ENCODE measurements around the gene NAT14. TPM values are rescaled to one million over a fixed set of nuclear protein-coding genes. Genes with fewer than 3 reads are reported as not detected.

NAT14 gene
- total RNA-seq, 1 donor: 18.1 TPM

GRCh38 chr19:55504981-55505380 lies 20.0 kb downstream of the NAT14 start:
- no peak for DNase-seq (ENCODE audit: low read depth)
- H3K4me3 ChIP-seq (ENCODE audit: low read depth, low read length): no peak overlapping the region
- TF ChIP-seq, protein P1, sequence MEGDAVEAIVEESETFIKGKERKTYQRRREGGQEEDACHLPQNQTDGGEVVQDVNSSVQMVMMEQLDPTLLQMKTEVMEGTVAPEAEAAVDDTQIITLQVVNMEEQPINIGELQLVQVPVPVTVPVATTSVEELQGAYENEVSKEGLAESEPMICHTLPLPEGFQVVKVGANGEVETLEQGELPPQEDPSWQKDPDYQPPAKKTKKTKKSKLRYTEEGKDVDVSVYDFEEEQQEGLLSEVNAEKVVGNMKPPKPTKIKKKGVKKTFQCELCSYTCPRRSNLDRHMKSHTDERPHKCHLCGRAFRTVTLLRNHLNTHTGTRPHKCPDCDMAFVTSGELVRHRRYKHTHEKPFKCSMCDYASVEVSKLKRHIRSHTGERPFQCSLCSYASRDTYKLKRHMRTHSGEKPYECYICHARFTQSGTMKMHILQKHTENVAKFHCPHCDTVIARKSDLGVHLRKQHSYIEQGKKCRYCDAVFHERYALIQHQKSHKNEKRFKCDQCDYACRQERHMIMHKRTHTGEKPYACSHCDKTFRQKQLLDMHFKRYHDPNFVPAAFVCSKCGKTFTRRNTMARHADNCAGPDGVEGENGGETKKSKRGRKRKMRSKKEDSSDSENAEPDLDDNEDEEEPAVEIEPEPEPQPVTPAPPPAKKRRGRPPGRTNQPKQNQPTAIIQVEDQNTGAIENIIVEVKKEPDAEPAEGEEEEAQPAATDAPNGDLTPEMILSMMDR (IDR thresholded peaks at IDR 0.05; ENCODE audit: insufficient read depth, low read depth, low read length): no peak

DNA sequence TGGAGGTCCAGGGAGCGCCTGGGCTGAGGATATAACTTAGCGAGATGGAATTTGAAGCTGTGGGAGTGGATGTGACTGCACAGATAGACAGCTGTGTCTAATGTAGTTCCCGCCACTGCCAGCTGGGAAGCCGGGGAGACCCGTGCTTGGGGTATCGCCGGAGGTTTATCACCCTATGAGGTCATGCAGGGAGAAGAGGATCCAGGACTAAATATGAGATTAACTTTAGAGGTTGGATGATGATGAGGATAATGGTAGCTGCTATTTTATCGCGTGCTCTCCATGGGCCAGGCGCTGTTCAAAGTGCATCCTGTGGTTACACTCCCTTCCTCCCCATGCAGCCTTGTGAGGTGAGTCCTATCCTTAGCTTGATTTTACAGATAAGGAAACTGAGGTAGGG lies 23.1 kb downstream of the NAT14 start:
- no peak overlapping the region for H3K4me3 ChIP-seq (ENCODE audit: low read depth, low read length)
- TF ChIP-seq, protein P1 (IDR thresholded peaks at IDR 0.05; ENCODE audit: insufficient read depth, low read depth, low read length): no peak
- no peak for DNase-seq (ENCODE audit: low read depth)

- TF ChIP-seq, protein P1 (IDR thresholded peaks at IDR 0.05; ENCODE audit: insufficient read depth, low read depth, low read length): peak; percentile 90
- H3K4me3 ChIP-seq (ENCODE audit: low read depth, low read length): peak overlapping the region; percentile 43
- peak; percentile 93 for DNase-seq (ENCODE audit: low read depth)
Observed at GRCh38 chr19:55516878-55517620, 32.1 kb downstream of the NAT14 start.

DNA sequence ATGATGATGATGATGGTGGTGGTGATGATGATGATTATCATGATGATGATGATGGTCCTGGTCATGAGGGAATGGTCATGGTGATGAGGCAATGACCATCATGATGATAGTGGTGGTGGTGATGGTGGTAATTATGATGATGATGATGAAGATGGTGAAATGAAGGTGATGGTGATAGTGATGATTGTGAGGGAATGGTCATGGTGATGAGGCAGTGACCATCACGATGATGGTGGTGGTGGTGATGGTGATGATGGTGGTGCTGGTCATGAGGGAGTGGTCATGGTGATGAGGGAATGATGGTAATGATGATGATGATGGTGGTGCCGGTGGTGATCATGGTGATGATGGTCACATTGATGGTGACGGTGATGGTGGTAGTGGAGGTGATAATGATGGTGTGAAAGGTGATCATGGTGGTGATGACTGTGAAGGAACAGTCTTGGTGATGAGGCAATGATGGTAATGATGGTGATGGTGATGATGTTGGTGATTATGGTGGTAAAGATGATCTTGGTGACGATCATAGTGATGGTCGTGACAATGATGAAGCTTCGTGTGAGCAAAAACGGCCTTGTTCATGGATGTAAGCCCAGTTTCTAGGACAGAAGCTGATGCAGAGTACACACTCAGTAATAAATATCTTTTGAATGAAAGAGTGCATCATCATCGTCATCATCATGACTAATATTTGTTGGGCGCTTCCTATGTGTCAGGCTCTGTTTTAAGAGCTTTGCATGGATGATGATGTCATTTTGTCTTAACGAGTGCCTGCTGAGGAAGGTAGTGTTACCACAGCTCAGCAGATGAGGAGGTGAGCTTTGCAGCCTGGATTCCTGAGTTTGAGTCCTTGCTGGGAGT lies 34.7 kb downstream of the NAT14 start:
- TF ChIP-seq, protein P1 (IDR thresholded peaks at IDR 0.05; ENCODE audit: insufficient read depth, low read depth, low read length): no peak
- H3K4me3 ChIP-seq (ENCODE audit: low read depth, low read length): no peak overlapping the region
- peak; percentile 51 for DNase-seq (ENCODE audit: low read depth)

- no peak for DNase-seq (ENCODE audit: low read depth)
- H3K4me3 ChIP-seq (ENCODE audit: low read depth, low read length): no peak overlapping the region
- TF ChIP-seq, protein P1 (IDR thresholded peaks at IDR 0.05; ENCODE audit: insufficient read depth, low read depth, low read length): no peak
Observed at GRCh38 chr19:55520691-55521292, 35.8 kb downstream of the NAT14 start.

- H3K4me3 ChIP-seq (ENCODE audit: low read depth, low read length): no peak overlapping the region
- TF ChIP-seq, protein P1 (IDR thresholded peaks at IDR 0.05; ENCODE audit: insufficient read depth, low read depth, low read length): no peak
- no peak for DNase-seq (ENCODE audit: low read depth)
Observed at GRCh38 chr19:55525289-55526101, 40.5 kb downstream of the NAT14 start.

Measured in fibroblast of villous mesenchyme (primary cell).